Stimulated activated naive B cell treated with anti-CD40 and anti-IgM and Interleukin-4, amounts not matched to agents 10 μg/mL and 1 μg/mL and 100 μg/mL, for 72 hours (primary cell): ENCODE data around the gene P3H1.
A peak's percentile ranks its signal among the peaks of the same experiment; 100 is the strongest.
"Not testable (repeated sequence)": the region's sequence is repeated elsewhere in the genome, so short reads cannot be mapped to it uniquely, and the experiment has no call there.

Experiments
- ATAC-seq, 2 donors: fragments of 150-1000 bp; cut with Tn5 transposase; replicated peaks; 2 replicates each; pipeline ENCODE4 v1.10.0; 2021; ENCODE audit warnings: moderate library complexity in 1 of 2
- DNase-seq: peaks from one replicate; pipeline ENCODE4 v3.0.0; 2021
- H3K27ac Mint-ChIP-seq: one replicate; pipeline ENCODE4 v1.8.0; 2022; ENCODE audit warnings: mild to moderate bottlenecking, mixed read lengths
- H3K27me3 Mint-ChIP-seq, 2 donors: one replicate each; pipeline ENCODE4 v1.8.0; 2022; ENCODE audit warnings: mixed read lengths in 2 of 2
- H3K36me3 Mint-ChIP-seq, 2 donors: one replicate each; pipeline ENCODE4 v1.8.0; 2022; ENCODE audit warnings: mixed read lengths in 2 of 2, mild to moderate bottlenecking in 1 of 2
- H3K4me1 Mint-ChIP-seq, 2 donors: one replicate each; pipeline ENCODE4 v1.8.0; 2022; ENCODE audit warnings: mixed read lengths in 2 of 2, mild to moderate bottlenecking in 1 of 2
- H3K4me3 Mint-ChIP-seq, 2 donors: one replicate each; pipeline ENCODE4 v1.8.0; 2022; ENCODE audit warnings: mild to moderate bottlenecking in 2 of 2, mixed read lengths in 2 of 2, moderate library complexity in 1 of 2
- H3K9me3 Mint-ChIP-seq, 2 donors: one replicate each; pipeline ENCODE4 v1.8.0; 2022; ENCODE audit warnings: mixed read lengths in 2 of 2, mild to moderate bottlenecking in 1 of 2

P3H1 gene

GRCh38 chr1:42766741-42767509 lies at the start of gene P3H1, which contains the start of gene C1orf50:
Gene P3H1 (minus strand): TSS chr1:42767028. CDS start chr1:42766971, 57 bp downstream.
Gene C1orf50 (plus strand): TSS chr1:42767249. CDS start chr1:42767312, 63 bp downstream.
- ATAC-seq (peak; percentile 90 to 91), DNase-seq (peak; percentile 100)
- H3K36me3 Mint-ChIP-seq, result peaks cover 15 to 19% of the 10 kb centered on the region in 2 donors
- peaks cover 14 to 41% of the 10 kb centered on the region in 2 donors for H3K4me1 Mint-ChIP-seq
- peak within 1 kb of the TSS; percentile 98 for H3K27ac Mint-ChIP-seq
- no peaks in the 10 kb centered on the region for H3K9me3 Mint-ChIP-seq
- H3K4me3 Mint-ChIP-seq, result no peak within 1 kb of the TSS
- H3K27me3 Mint-ChIP-seq, result no peaks in the 10 kb centered on the region

- Mint-ChIP-seq H3K9me3 (no peaks in the 10 kb centered on the region), H3K4me1 (peaks cover 11 to 22% of the 10 kb centered on the region in 2 donors), H3K36me3 (peaks cover 8 to 13% of the 10 kb centered on the region in 2 donors), H3K4me3 (peak overlapping the region; percentile 92 to 94), H3K27me3 (no peaks in the 10 kb centered on the region), H3K27ac (peak overlapping the region; percentile 95)
- DNase-seq (no peak), ATAC-seq (peak in 1 of 2 donors; percentile 7)
These were observed 49.2 kb upstream of the P3H1 start for GRCh38 chr1:42815941-42816584.

GRCh38 chr1:42814815-42815214 lies 48.0 kb upstream of the P3H1 start:
- Mint-ChIP-seq H3K4me1 (peaks cover 11 to 22% of the 10 kb centered on the region in 2 donors), H3K36me3 (peaks cover 8 to 13% of the 10 kb centered on the region in 2 donors)
- ATAC-seq, DNase-seq, H3K27ac Mint-ChIP-seq, H3K4me3 Mint-ChIP-seq, H3K9me3 Mint-ChIP-seq, H3K27me3 Mint-ChIP-seq: not testable (repeated sequence)

GRCh38 chr1:42807056-42807668 lies 40.3 kb upstream of the P3H1 start:
- peaks cover 10 to 37% of the 10 kb centered on the region in 2 donors for H3K36me3 Mint-ChIP-seq
- DNase-seq, result no peak
- peaks cover 0 to 1% of the 10 kb centered on the region in 2 donors for H3K9me3 Mint-ChIP-seq
- no peak overlapping the region for H3K4me3 Mint-ChIP-seq
- H3K27me3 Mint-ChIP-seq, result no peaks in the 10 kb centered on the region
- no peak overlapping the region for H3K27ac Mint-ChIP-seq
- ATAC-seq, result no peak
- peaks cover 0 to 4% of the 10 kb centered on the region in 2 donors for H3K4me1 Mint-ChIP-seq

GRCh38 chr1:42806593-42806992 lies 39.8 kb upstream of the P3H1 start:
- Mint-ChIP-seq H3K4me1 (peaks cover 0 to 4% of the 10 kb centered on the region in 2 donors), H3K27me3 (no peaks in the 10 kb centered on the region)

GRCh38 chr1:42806171-42806570 lies 39.3 kb upstream of the P3H1 start:
- peaks cover 8 to 33% of the 10 kb centered on the region in 2 donors for H3K36me3 Mint-ChIP-seq
- no peak for ATAC-seq

More at GRCh38 chr1:42806593-42806992, 39.8 kb upstream of the P3H1 start:
- DNase-seq (no peak), ATAC-seq (no peak)
- H3K4me3 Mint-ChIP-seq, result no peak overlapping the region
- H3K9me3 Mint-ChIP-seq, result peaks cover 0 to 1% of the 10 kb centered on the region in 2 donors
- no peak overlapping the region for H3K27ac Mint-ChIP-seq
- H3K36me3 Mint-ChIP-seq, result peaks cover 10 to 37% of the 10 kb centered on the region in 2 donors

GRCh38 chr1:42801832-42802473 lies 35.1 kb upstream of the P3H1 start:
- H3K4me1 Mint-ChIP-seq, result no peaks in the 10 kb centered on the region
- peaks cover 8 to 21% of the 10 kb centered on the region in 2 donors for H3K36me3 Mint-ChIP-seq
- H3K27me3 Mint-ChIP-seq, result no peaks in the 10 kb centered on the region

More at GRCh38 chr1:42806171-42806570, 39.3 kb upstream of the P3H1 start:
- peaks cover 0 to 1% of the 10 kb centered on the region in 2 donors for H3K9me3 Mint-ChIP-seq
- no peak for DNase-seq
- no peak overlapping the region for H3K27ac Mint-ChIP-seq
- peaks cover 0 to 2% of the 10 kb centered on the region in 2 donors for H3K4me1 Mint-ChIP-seq
- no peaks in the 10 kb centered on the region for H3K27me3 Mint-ChIP-seq
- no peak overlapping the region for H3K4me3 Mint-ChIP-seq

GRCh38 chr1:42797979-42798378 lies 31.2 kb upstream of the P3H1 start:
- DNase-seq (no peak), ATAC-seq (no peak)
- Mint-ChIP-seq H3K27me3 (no peaks in the 10 kb centered on the region), H3K4me3 (no peak overlapping the region), H3K9me3 (no peaks in the 10 kb centered on the region), H3K4me1 (no peaks in the 10 kb centered on the region), H3K36me3 (no peaks in the 10 kb centered on the region), H3K27ac (no peak overlapping the region)

More at GRCh38 chr1:42801832-42802473, 35.1 kb upstream of the P3H1 start:
- ATAC-seq, result no peak
- H3K4me3 Mint-ChIP-seq, result no peak overlapping the region
- H3K27ac Mint-ChIP-seq, result no peak overlapping the region
- no peak for DNase-seq
- peaks cover 0 to 1% of the 10 kb centered on the region in 2 donors for H3K9me3 Mint-ChIP-seq

- Mint-ChIP-seq H3K27me3 (no peaks in the 10 kb centered on the region), H3K4me1 (no peaks in the 10 kb centered on the region), H3K9me3 (no peaks in the 10 kb centered on the region), H3K4me3 (no peak overlapping the region), H3K36me3 (no peaks in the 10 kb centered on the region), H3K27ac (no peak overlapping the region)
- ATAC-seq, result no peak
- DNase-seq, result no peak
These were observed 30.6 kb upstream of the P3H1 start for GRCh38 chr1:42797414-42797813.

GRCh38 chr1:42793824-42794223 lies 27.0 kb upstream of the P3H1 start:
- Mint-ChIP-seq H3K27ac (no peak overlapping the region), H3K4me1 (no peaks in the 10 kb centered on the region), H3K27me3 (no peaks in the 10 kb centered on the region), H3K9me3 (no peaks in the 10 kb centered on the region), H3K36me3 (no peaks in the 10 kb centered on the region), H3K4me3 (no peak overlapping the region)
- no peak for DNase-seq
- ATAC-seq, result no peak

GRCh38 chr1:42788021-42788420 lies 21.2 kb upstream of the P3H1 start:
- peaks cover 6 to 27% of the 10 kb centered on the region in 2 donors for H3K36me3 Mint-ChIP-seq
- H3K27me3 Mint-ChIP-seq, result peaks cover 11 to 14% of the 10 kb centered on the region in 2 donors
- no peak overlapping the region for H3K27ac Mint-ChIP-seq
- DNase-seq (no peak), ATAC-seq (no peak)
- no peak overlapping the region for H3K4me3 Mint-ChIP-seq
- peaks cover 18 to 23% of the 10 kb centered on the region in 2 donors for H3K4me1 Mint-ChIP-seq
- no peaks in the 10 kb centered on the region for H3K9me3 Mint-ChIP-seq

- H3K27me3 Mint-ChIP-seq, result peaks cover 11 to 14% of the 10 kb centered on the region in 2 donors
- peak overlapping the region; percentile 73 to 79 for H3K4me3 Mint-ChIP-seq
- H3K36me3 Mint-ChIP-seq, result peaks cover 11 to 34% of the 10 kb centered on the region in 2 donors
- H3K4me1 Mint-ChIP-seq, result peaks cover 18 to 23% of the 10 kb centered on the region in 2 donors
- DNase-seq (no peak), ATAC-seq (no peak)
- H3K27ac Mint-ChIP-seq, result no peak overlapping the region
- no peaks in the 10 kb centered on the region for H3K9me3 Mint-ChIP-seq
These were observed 19.3 kb upstream of the P3H1 start for GRCh38 chr1:42786097-42786496.

- H3K36me3 Mint-ChIP-seq, result peaks cover 19 to 43% of the 10 kb centered on the region in 2 donors
- peaks cover 11 to 14% of the 10 kb centered on the region in 2 donors for H3K27me3 Mint-ChIP-seq
- H3K4me3 Mint-ChIP-seq, result peak within 1 kb of the TSS; percentile 73 to 79
- DNase-seq, result no peak
- peak within 1 kb of the TSS; percentile 51 for H3K27ac Mint-ChIP-seq
- H3K9me3 Mint-ChIP-seq, result no peaks in the 10 kb centered on the region
- H3K4me1 Mint-ChIP-seq, result peaks cover 23 to 30% of the 10 kb centered on the region in 2 donors
- ATAC-seq, result peak; percentile 73 to 82
These were observed 18.3 kb upstream of the P3H1 start, which contains the start of gene TMEM269 for GRCh38 chr1:42784946-42785693. Gene TMEM269 (plus strand): TSS chr1:42784991. CDS start chr1:42789894, 4,903 bp downstream.
